Liver (tissue), 9 donors: ENCODE measurements around the gene TGFB1I1. TPM values are rescaled to one million over a fixed set of nuclear protein-coding genes. Genes with fewer than 3 reads are reported as not detected.

Experiments used
- DNase-seq: peaks from one replicate; pipeline ENCODE4 v3.0.0-alpha.2; 2017; ENCODE audit warnings: low spot score
- H3K27ac ChIP-seq, 2 donors: one replicate each; pipeline ENCODE4 v1.7.0; 2013; ENCODE audit warnings: inconsistent platforms in 2 of 2, low read length in 2 of 2, control low read depth in 1 of 2, low read depth in 1 of 2, mild to moderate bottlenecking in 1 of 2
- H3K27me3 ChIP-seq, 4 donors: one replicate each; pipeline versions ENCODE4 v1.6.1 to v1.7.0; 2013; ENCODE audit warnings: low read length in 3 of 4, inconsistent platforms in 1 of 4, mild to moderate bottlenecking in 1 of 4, moderate library complexity in 1 of 4; ENCODE audit not compliant: control insufficient read depth in 4 of 4, insufficient read depth in 4 of 4
- H3K36me3 ChIP-seq, 4 donors: one replicate each; pipeline versions ENCODE4 v1.6.1 to v1.7.0; 2013; ENCODE audit warnings: low read length in 3 of 4, mild to moderate bottlenecking in 3 of 4, low read depth in 1 of 4, moderate library complexity in 1 of 4; ENCODE audit not compliant: control insufficient read depth in 4 of 4, insufficient read depth in 3 of 4
- H3K4me1 ChIP-seq, 4 donors: one replicate each; pipeline versions ENCODE4 v1.6.1 to v1.7.0; 2013; ENCODE audit warnings: low read length in 3 of 4, mild to moderate bottlenecking in 3 of 4, moderate library complexity in 1 of 4; ENCODE audit not compliant: control insufficient read depth in 4 of 4, insufficient read depth in 4 of 4
- H3K4me3 ChIP-seq, 3 donors: one replicate each; pipeline versions ENCODE4 v1.6.1 to v1.7.0; 2013; ENCODE audit warnings: low read length in 3 of 3, control low read depth in 1 of 3, low read depth in 1 of 3, mild to moderate bottlenecking in 1 of 3
- H3K9ac ChIP-seq, 2 donors: one replicate each; pipeline ENCODE4 v1.7.0; 2013; ENCODE audit warnings: low read length in 2 of 2, mild to moderate bottlenecking in 2 of 2, moderate library complexity in 2 of 2, control low read depth in 1 of 2, low read depth in 1 of 2
- H3K9me3 ChIP-seq, 4 donors: one replicate each; pipeline versions ENCODE4 v1.6.1 to v1.7.0; 2013; ENCODE audit warnings: low read length in 3 of 4; ENCODE audit not compliant: control insufficient read depth in 4 of 4
- ATF3 ChIP-seq: IDR thresholded peaks from 2 replicates; pipeline ENCODE4 v1.6.1; 2016; ENCODE audit warnings: antibody characterized with exemption
- CTCF ChIP-seq: fragments of 150-350 bp; IDR thresholded peaks from 2 replicates; pipeline ENCODE4 v1.5.1; 2017; ENCODE audit warnings: improper control_type of control experiment, low read depth, low read length; ENCODE audit not compliant: missing input control
- FOXA2 ChIP-seq: IDR thresholded peaks from 2 replicates; pipeline ENCODE4 v1.6.1; 2016; ENCODE audit warnings: antibody characterized with exemption
- GABPA ChIP-seq, 2 donors: IDR thresholded peaks in 1 of 2; conservative IDR thresholded peaks in 1 of 2; 2 replicates each; pipeline ENCODE4 v1.6.1; 2016; ENCODE audit warnings: antibody characterized with exemption in 2 of 2, mild to moderate bottlenecking in 1 of 2, moderate library complexity in 1 of 2
- HNF4A ChIP-seq, 2 donors: conservative IDR thresholded peaks; 2 replicates each; pipeline ENCODE4 v1.6.1; 2016; ENCODE audit warnings: antibody characterized with exemption in 2 of 2, mild to moderate bottlenecking in 2 of 2
- HNF4G ChIP-seq: IDR thresholded peaks from 2 replicates; pipeline ENCODE4 v1.6.1; 2016; ENCODE audit warnings: antibody characterized with exemption
- JUND ChIP-seq, 2 donors: IDR thresholded peaks; 2 replicates each; pipeline ENCODE4 v1.6.1; 2016; ENCODE audit warnings: antibody characterized with exemption in 2 of 2
- NR2F2 ChIP-seq: IDR thresholded peaks from 2 replicates; pipeline ENCODE4 v1.6.1; 2016; ENCODE audit warnings: antibody characterized with exemption
- SP1 ChIP-seq: IDR thresholded peaks from 2 replicates; pipeline ENCODE4 v1.6.1; 2018; ENCODE audit warnings: antibody characterized with exemption, mild to moderate bottlenecking
- YY1 ChIP-seq: IDR thresholded peaks from 2 replicates; pipeline ENCODE4 v1.6.1; 2016; ENCODE audit warnings: antibody characterized with exemption, mild to moderate bottlenecking
- ZBTB33 ChIP-seq: IDR thresholded peaks from 2 replicates; pipeline ENCODE4 v1.6.1; 2016; ENCODE audit warnings: antibody characterized with exemption
- WGBS: extraction: QIAGEN DNeasy Blood & Tissue Kit; methylation state at CpG from one replicate; pipeline ENCODE4 v1.1.7; 2013; 5-methylcytosine and 5-hydroxymethylcytosine counted together
- polyA plus RNA-seq, 2 donors: library from polyadenylated mRNA; stranded (reverse) in 1 of 2; unstranded in 1 of 2; fragments of 200-250 nt in 1 of 2; fragments of >200 nt in 1 of 2; fragmentation: Nextera tagmentation in 1 of 2; extraction: Ambion mirVana in 1 of 2; gene quantifications; one replicate each; pipeline versions ENCODE4 v1.2.1 to v1.2.3, GENCODE V29; 2013 to 2015
- total RNA-seq, 2 donors: library from RNA; depleted of rRNA; stranded (reverse); fragments of >200 nt; gene quantifications; one replicate each; pipeline ENCODE4 v1.2.3, GENCODE V29; 2014
- donor health status: healthy.
- donor health status: healthy.
- donor health status: healthy.
- donor health status: healthy.
- donor health status: healthy.

Gene TGFB1I1
- total and polyA plus RNA-seq, 4 donors: 4.2 to 8.3 (median 5.8) TPM

GRCh38 chr16:31525113-31525512 lies 53.2 kb downstream of the TGFB1I1 start:
- no peak for DNase-seq
- 85% methylated on average over 3 of the region's 3 CpGs for WGBS
- peaks cover 0 to 9% (median 2%) of the 10 kb centered on the region in 4 donors for H3K27me3 ChIP-seq
- no peaks in the 10 kb centered on the region for H3K36me3 ChIP-seq
- no peaks in the 10 kb centered on the region for H3K9me3 ChIP-seq
- no peak overlapping the region for H3K4me3 ChIP-seq
- H3K9ac ChIP-seq: no peak overlapping the region
- no peaks in the 10 kb centered on the region for H3K4me1 ChIP-seq
- no peak overlapping the region for H3K27ac ChIP-seq
- TF ChIP-seq NR2F2 (no peak), ZBTB33 (no peak), SP1 (no peak), HNF4A (conservative IDR thresholded peaks at IDR 0.05) (no peak), YY1 (no peak), JUND (IDR thresholded peaks at IDR 0.05) (no peak), GABPA (IDR thresholded peaks at IDR 0.05 in 1 of 2, conservative IDR thresholded peaks at IDR 0.05 in 1 of 2) (no peak), FOXA2 (no peak), ATF3 (no peak), HNF4G (no peak), CTCF (no peak)

Other genes with a start within 250 kb of the TGFB1I1 start
- 10 to 100 TPM in 1 of 2 donors, 1 to 10 TPM in 1; 5.3 to 10.1 TPM for gene ITGAM, start 212.2 kb upstream of the TGFB1I1 start, total RNA-seq
- 1 to 10 TPM in 1 of 2 donors, under 1 TPM in 1; 0.65 to 2.9 TPM for gene ITGAM, start 212.2 kb upstream of the TGFB1I1 start, polyA plus RNA-seq
- gene ITGAX, start 117.0 kb upstream of the TGFB1I1 start, total RNA-seq: 1 to 10 TPM; 2.5 to 9.6 TPM
- 1 to 10 TPM; 1.1 to 1.2 TPM for gene ITGAX, start 117.0 kb upstream of the TGFB1I1 start, polyA plus RNA-seq
- gene ITGAD, start 78.8 kb upstream of the TGFB1I1 start, total RNA-seq: 1 to 10 TPM; 2.0 to 3.6 TPM
- 1 to 10 TPM in 1 of 2 donors, under 1 TPM in 1; 0.04 to 2.1 TPM for gene ITGAD, start 78.8 kb upstream of the TGFB1I1 start, polyA plus RNA-seq
- gene COX6A2, start 43.8 kb upstream of the TGFB1I1 start, total RNA-seq: under 1 TPM in 1 of 2 donors, not detected in 1; 0.84 TPM
- gene COX6A2, start 43.8 kb upstream of the TGFB1I1 start, polyA plus RNA-seq: 10 to 100 TPM in 1 of 2 donors, 1 to 10 TPM in 1; 8.0 to 36.7 TPM
- gene ZNF843, start 29.4 kb upstream of the TGFB1I1 start, total RNA-seq: under 1 TPM; 0.25 to 0.84 TPM
- under 1 TPM in 1 of 2 donors, not detected in 1; 0.35 TPM for gene ZNF843, start 29.4 kb upstream of the TGFB1I1 start, polyA plus RNA-seq
- gene ARMC5, start 12.7 kb upstream of the TGFB1I1 start, total RNA-seq: 10 to 100 TPM in 1 of 2 donors, 1 to 10 TPM in 1; 5.4 to 13.3 TPM
- 10 to 100 TPM; 10.1 to 12.6 TPM for gene ARMC5, start 12.7 kb upstream of the TGFB1I1 start, polyA plus RNA-seq
- gene SLC5A2, start 11.0 kb downstream of the TGFB1I1 start, total RNA-seq: under 1 TPM in 1 of 2 donors, not detected in 1; 0.14 TPM
- 1 to 10 TPM in 1 of 2 donors, under 1 TPM in 1; 0.93 to 8.1 TPM for gene SLC5A2, start 11.0 kb downstream of the TGFB1I1 start, polyA plus RNA-seq
- gene RUSF1, start 36.2 kb downstream of the TGFB1I1 start, total RNA-seq: 10 to 100 TPM; 47.3 to 73.1 TPM
- 10 to 100 TPM; 21.8 to 51.7 TPM for gene RUSF1, start 36.2 kb downstream of the TGFB1I1 start, polyA plus RNA-seq
- gene AHSP, start 55.7 kb downstream of the TGFB1I1 start, total RNA-seq: 1,000 to 10,000 TPM in 1 of 2 donors, not detected in 1; 1,651 TPM
- under 1 TPM in 1 of 2 donors, not detected in 1; 0.48 TPM for gene AHSP, start 55.7 kb downstream of the TGFB1I1 start, polyA plus RNA-seq